Measurements from ENCODE around the gene GNPAT.
A peak's percentile ranks its signal among the peaks of the same experiment; 100 is the strongest.

The GNPAT gene

GRCh38 chr1:231234506-231234905, 6.5 kb upstream of the GNPAT start:
- Mint-ChIP-seq H3K4me1 (peaks cover 16% of the 10 kb centered on the region), H3K4me3 (no peak overlapping the region), H3K9me3 (no peaks in the 10 kb centered on the region), H3K27ac (peak overlapping the region; percentile 4 to 90 (median 50)), H3K27me3 (ENCODE audit: low read depth) (no peaks in the 10 kb centered on the region), H3K36me3 (ENCODE audit: low read depth) (peaks cover 31% of the 10 kb centered on the region)
- no peak for TF ChIP-seq CTCF (IDR thresholded peaks at IDR 0.05; ENCODE audit: unreplicated experiment in 3 of 3)

GRCh38 chr1:231235526-231236207, 5.3 kb upstream of the GNPAT start:
- H3K27ac Mint-ChIP-seq, result peak overlapping the region in 2 of 3 experiments; percentile 25 to 72
- H3K36me3 Mint-ChIP-seq (ENCODE audit: low read depth), result peaks cover 31% of the 10 kb centered on the region
- H3K4me3 Mint-ChIP-seq, result no peak overlapping the region
- H3K4me1 Mint-ChIP-seq, result peaks cover 26% of the 10 kb centered on the region
- no peaks in the 10 kb centered on the region for H3K9me3 Mint-ChIP-seq
- no peaks in the 10 kb centered on the region for H3K27me3 Mint-ChIP-seq (ENCODE audit: low read depth)
- TF ChIP-seq CTCF (IDR thresholded peaks at IDR 0.05; ENCODE audit: unreplicated experiment in 3 of 3), result no peak

GRCh38 chr1:231236208-231236591, 4.8 kb upstream of the GNPAT start:
- H3K27me3 Mint-ChIP-seq (ENCODE audit: low read depth), result no peaks in the 10 kb centered on the region
- TF ChIP-seq CTCF (IDR thresholded peaks at IDR 0.05; ENCODE audit: unreplicated experiment in 3 of 3), result no peak
- H3K27ac Mint-ChIP-seq, result peak overlapping the region in 2 of 3 experiments; percentile 25 to 72
- H3K36me3 Mint-ChIP-seq (ENCODE audit: low read depth), result peaks cover 26% of the 10 kb centered on the region
- peaks cover 26% of the 10 kb centered on the region for H3K4me1 Mint-ChIP-seq
- H3K9me3 Mint-ChIP-seq, result no peaks in the 10 kb centered on the region
- peak overlapping the region in 1 of 3 experiments; percentile 21 for H3K4me3 Mint-ChIP-seq

- no peaks in the 10 kb centered on the region for H3K27me3 Mint-ChIP-seq (ENCODE audit: low read depth)
- peaks cover 24% of the 10 kb centered on the region for H3K36me3 Mint-ChIP-seq (ENCODE audit: low read depth)
- peak overlapping the region in 2 of 3 experiments; percentile 53 to 57 for H3K4me3 Mint-ChIP-seq
- peaks cover 34% of the 10 kb centered on the region for H3K4me1 Mint-ChIP-seq
- peak overlapping the region in 2 of 3 experiments; percentile 18 to 27 for H3K27ac Mint-ChIP-seq
- H3K9me3 Mint-ChIP-seq, result no peaks in the 10 kb centered on the region
- TF ChIP-seq CTCF (IDR thresholded peaks at IDR 0.05; ENCODE audit: unreplicated experiment in 3 of 3), result no peak
Observed at GRCh38 chr1:231236938-231237337, 4.1 kb upstream of the GNPAT start.

GRCh38 chr1:231238298-231238697, 2.7 kb upstream of the GNPAT start:
- no peak for TF ChIP-seq CTCF (IDR thresholded peaks at IDR 0.05; ENCODE audit: unreplicated experiment in 3 of 3)
- H3K27me3 Mint-ChIP-seq (ENCODE audit: low read depth), result no peaks in the 10 kb centered on the region
- peaks cover 28% of the 10 kb centered on the region for H3K36me3 Mint-ChIP-seq (ENCODE audit: low read depth)
- no peaks in the 10 kb centered on the region for H3K9me3 Mint-ChIP-seq
- peak overlapping the region; percentile 47 to 77 (median 72) for H3K4me3 Mint-ChIP-seq
- H3K27ac Mint-ChIP-seq, result no peak overlapping the region
- peaks cover 46% of the 10 kb centered on the region for H3K4me1 Mint-ChIP-seq

GRCh38 chr1:231240531-231240882, 505 bp upstream of the GNPAT start:
- no peaks in the 10 kb centered on the region for H3K27me3 Mint-ChIP-seq (ENCODE audit: low read depth)
- H3K36me3 Mint-ChIP-seq (ENCODE audit: low read depth), result peaks cover 34% of the 10 kb centered on the region
- no peaks in the 10 kb centered on the region for H3K9me3 Mint-ChIP-seq
- peak overlapping the region; percentile 94 to 99 (median 97) for H3K27ac Mint-ChIP-seq
- peak overlapping the region; percentile 99 for H3K4me3 Mint-ChIP-seq
- no peak for TF ChIP-seq CTCF (IDR thresholded peaks at IDR 0.05; ENCODE audit: unreplicated experiment in 3 of 3)
- H3K4me1 Mint-ChIP-seq, result peaks cover 46% of the 10 kb centered on the region
